ENCODE data around the gene CDIP1. TPM values are rescaled to one million over a fixed set of nuclear protein-coding genes. Genes with fewer than 3 reads are reported as not detected.

The CDIP1 gene
- total RNA-seq, 1 experiment from 2014 or later = 9.7 TPM

GRCh38 chr16:4515611-4516233, 22.9 kb downstream of the CDIP1 start:
- no peak for DNase-seq (ENCODE audit: low read depth)

DNA sequence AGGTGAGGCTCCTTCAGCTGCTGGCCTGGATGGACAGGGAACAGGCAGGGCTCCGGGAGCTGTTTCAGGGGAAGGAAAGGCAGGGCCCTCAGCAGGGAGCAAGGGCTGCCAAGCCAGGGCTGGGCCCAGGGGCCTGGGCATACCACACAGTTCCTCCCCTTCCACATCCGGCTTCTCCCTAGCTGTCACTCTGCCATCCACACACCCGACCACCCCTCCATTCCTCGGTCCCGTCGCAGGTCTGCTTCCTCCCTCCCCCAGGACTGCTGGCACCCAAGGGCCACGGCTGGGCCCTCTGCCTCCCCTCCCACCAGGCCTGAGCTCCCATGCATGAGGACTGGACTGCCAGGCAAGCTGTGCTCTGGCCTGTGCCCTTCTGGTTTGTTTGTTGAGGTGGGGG, 24.0 kb downstream of the CDIP1 start:
- no peak for DNase-seq (ENCODE audit: low read depth)

GRCh38 chr16:4513881-4514280, 24.7 kb downstream of the CDIP1 start:
- DNase-seq (ENCODE audit: low read depth) = no peak

DNA sequence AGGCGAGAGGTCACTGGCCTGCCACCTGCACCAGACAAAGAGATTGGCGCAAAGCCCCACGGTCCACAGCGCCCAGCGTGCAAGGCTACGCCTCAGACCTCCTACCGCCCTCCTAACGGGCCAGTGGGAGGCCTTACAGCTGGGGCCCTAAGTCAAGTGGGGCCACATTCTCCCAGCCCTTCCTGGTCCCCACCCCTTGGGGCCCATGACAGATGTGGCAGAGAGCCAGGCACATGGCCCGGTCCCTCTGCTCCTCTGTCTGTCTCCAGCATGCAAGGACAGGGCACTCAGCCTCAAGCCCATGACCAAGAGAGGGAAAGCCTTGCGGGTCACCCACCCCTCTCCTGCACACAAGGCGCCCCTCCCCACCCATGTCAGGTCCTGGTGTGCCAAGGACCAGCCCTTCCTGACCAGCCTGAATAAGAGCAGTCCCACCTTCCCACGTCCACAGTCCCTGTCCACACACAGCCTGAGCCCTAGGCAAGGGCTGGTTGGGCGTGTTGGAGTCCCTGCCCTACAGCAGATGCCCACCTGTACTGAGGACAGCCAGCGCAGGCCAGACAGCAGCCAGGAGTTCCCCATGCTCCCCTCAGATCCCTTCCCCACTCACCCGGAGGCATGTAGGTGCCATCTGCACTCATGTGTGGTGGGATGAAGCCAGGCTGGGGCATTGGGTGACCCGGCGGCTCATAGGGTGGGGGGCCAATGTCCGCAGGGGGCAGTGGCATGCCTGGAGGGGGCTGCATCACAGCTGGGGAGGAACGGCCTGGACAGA, 25.3 kb downstream of the CDIP1 start:
- no peak for DNase-seq (ENCODE audit: low read depth)

DNA sequence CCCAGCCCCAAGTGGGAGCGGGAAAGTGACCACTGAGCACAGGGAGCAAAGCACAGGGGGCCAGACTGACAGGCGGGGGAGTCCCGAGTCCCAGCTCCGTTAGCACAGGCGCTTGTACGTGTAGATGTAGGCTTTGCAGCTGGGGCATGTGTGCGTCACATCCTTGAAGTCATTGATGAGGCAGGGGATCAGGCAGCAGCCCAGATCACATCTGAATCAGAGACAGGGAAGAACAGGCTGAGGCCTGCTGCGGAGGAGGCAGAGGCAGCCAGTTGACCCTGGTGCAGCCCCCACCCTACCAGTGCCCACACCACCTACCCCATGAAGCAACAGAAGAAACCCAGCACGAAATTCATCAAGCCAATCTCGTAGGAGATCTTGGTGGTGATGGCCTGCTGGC, 26.1 kb downstream of the CDIP1 start:
- DNase-seq (ENCODE audit: low read depth) = no peak

GRCh38 chr16:4511441-4512082, 27.0 kb downstream of the CDIP1 start:
- no peak for DNase-seq (ENCODE audit: low read depth)

GRCh38 chr16:4510747-4511426, 27.7 kb downstream of the CDIP1 start:
- no peak for DNase-seq (ENCODE audit: low read depth)

- DNase-seq (ENCODE audit: low read depth) = no peak
These were observed 28.4 kb downstream of the CDIP1 start for GRCh38 chr16:4510131-4510530.

DNA sequence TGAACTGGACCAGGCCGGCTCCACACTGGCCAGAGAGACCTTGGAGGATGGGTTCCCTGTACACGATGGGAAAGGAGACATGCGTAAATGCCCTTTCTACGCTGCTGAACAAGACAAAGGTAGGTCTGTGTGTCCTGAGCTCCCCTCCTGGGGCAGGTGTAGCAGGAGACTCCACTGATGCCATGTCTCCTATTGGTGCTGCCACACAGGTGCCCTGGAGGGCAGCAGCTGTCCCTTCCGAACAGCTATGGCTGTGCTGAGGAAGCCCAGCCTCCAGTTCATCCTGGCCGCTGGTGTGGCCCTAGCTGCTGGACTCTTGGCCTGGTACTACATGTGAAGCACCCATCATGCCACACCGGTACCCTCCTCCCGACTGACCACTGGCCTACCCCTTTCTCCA, 29.2 kb downstream of the CDIP1 start:
- no peak for DNase-seq (ENCODE audit: low read depth)

DNA sequence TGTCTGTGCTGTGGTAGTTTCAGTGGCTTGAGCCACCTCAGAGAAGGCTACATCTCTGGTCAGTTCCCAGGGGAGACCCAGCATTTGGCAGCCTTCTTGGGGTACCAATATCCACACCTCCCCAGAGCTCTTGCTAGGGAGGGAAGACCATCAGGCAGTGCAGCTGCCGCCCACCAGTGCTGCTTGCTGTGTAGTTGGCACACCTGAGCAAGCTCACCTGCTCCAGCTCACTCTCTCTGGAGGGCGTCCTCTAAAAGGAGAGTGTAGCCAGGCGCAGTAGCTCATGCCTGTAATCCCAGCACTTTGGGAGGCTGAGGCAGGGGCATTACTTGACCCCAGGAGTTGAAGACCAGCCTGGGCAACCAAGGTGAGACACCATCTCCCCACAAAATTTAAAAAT, 29.8 kb downstream of the CDIP1 start:
- DNase-seq (ENCODE audit: low read depth) = no peak

GRCh38 chr16:4507588-4508345, 30.8 kb downstream of the CDIP1 start:
- DNase-seq (ENCODE audit: low read depth) = no peak

DNA sequence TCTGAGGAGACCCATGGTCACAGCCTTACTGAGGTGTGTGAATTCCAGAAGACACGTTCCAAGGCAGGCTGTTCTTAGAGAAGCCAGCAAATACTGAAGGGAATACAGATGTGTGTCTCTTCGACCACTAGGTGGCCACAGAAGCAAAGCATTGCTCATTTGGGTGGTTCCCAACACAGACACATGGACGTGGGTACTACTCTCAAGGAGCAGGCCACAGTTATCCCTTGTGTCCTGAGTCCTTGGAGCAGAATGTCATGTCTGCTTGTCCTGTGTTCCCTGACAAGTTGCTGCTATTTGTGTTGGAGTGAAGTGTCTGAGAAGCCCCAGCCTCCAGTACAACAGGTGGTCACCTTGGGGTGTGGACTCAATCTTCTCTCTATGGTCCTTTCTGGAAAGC, 32.1 kb downstream of the CDIP1 start:
- peak; percentile 55 for DNase-seq (ENCODE audit: low read depth)

- DNase-seq (ENCODE audit: low read depth) = no peak
These were observed 33.0 kb downstream of the CDIP1 start for GRCh38 chr16:4505356-4506147.

DNA sequence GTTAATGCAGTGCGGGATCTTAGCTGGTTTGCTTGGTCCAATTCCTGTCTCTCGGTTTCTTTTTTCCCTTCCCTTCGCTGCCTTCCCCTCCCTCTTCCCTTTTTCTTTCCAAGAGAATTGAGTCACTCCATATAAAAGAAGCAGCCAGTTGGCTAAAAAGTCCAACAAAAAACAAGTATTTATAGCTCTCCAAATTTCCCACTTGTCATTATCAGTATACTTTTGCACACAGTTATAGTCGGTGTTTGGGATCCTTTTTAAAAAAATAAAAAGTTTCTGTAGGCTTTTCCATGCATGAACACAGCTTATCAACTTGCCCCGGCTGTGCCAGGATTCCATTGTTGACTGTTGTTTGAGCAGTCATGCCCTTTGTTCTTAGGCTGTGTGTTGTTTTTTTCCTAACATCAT, 37.5 kb downstream of the CDIP1 start:
- no peak for DNase-seq (ENCODE audit: low read depth)

- peak; percentile 63 for DNase-seq (ENCODE audit: low read depth)
These were observed 38.3 kb downstream of the CDIP1 start for GRCh38 chr16:4500272-4500671.

DNA sequence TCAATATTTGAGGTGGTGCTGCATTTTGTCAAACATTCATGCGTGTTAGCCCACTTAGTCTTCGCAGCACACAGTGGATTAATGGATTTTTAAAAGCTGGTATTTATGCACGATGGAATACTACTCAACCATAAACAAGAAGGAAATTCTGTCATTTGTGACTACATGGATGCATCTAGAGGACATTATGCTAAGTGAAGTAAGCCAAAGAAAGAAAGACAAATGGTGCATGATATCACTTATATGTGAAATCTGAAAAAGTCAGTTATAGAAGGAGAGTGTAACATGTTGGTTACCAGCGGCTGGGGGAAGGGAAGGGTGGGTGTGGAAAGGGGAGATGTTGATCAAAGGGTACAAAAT, 39.4 kb downstream of the CDIP1 start:
- DNase-seq (ENCODE audit: low read depth) = no peak

GRCh38 chr16:4498546-4499195, 39.9 kb downstream of the CDIP1 start:
- DNase-seq (ENCODE audit: low read depth) = no peak

- DNase-seq (ENCODE audit: low read depth) = peak; percentile 58
These were observed 42.3 kb downstream of the CDIP1 start for GRCh38 chr16:4496305-4496704.

- DNase-seq (ENCODE audit: low read depth) = no peak
These were observed 42.8 kb downstream of the CDIP1 start for GRCh38 chr16:4495766-4496165.

DNA sequence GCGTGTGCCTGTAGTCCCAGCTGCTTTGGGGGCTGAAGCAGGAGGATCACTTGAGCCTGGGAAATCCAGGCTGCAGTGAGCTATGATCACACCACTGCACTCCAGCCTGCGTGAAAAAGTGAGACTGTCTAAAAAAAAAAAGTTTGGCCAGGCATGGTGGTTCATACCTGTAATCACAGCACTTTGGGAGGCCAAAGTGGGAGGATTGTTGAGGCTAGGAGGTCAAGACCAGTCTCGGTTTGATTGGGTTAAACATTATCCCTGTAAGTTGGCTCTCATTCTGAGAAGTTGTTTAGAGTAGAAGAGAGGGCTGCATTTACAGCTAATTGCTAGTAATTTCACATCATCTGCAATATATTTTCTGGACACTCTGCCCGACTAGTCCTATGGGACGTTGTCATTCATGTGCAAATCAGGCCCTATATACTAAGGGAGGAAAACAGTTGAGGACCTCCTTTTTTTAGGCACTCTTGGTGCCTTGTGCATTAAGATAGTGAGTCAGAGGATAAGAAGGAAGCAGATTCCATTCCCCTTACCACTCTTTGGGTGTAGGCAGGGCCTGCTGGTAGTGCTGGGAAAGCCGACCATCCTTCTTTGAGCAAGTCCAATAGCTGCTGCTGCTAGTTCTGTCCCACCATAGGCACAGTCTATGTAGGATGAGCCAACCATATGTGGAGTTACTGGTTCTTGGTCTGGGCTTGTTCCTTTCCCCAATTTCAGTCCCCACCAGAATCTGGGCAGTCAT, 43.7 kb downstream of the CDIP1 start:
- peak; percentile 75 for DNase-seq (ENCODE audit: low read depth)
